SK-N-MC (cell line): ENCODE data around the gene SMG9.

Experiments
- EZH2 ChIP-seq: fragments of 200-600 bp; sonication (generic); IDR thresholded peaks from one replicate; pipeline ENCODE4 v1.6.1; 2017; ENCODE audit warnings: antibody characterized with exemption
- POLR2AphosphoS5 ChIP-seq: IDR thresholded peaks from 2 replicates; pipeline ENCODE4 v1.6.1; 2012; ENCODE audit warnings: mild to moderate bottlenecking, low read depth, low read length, borderline replicate concordance

DNA sequence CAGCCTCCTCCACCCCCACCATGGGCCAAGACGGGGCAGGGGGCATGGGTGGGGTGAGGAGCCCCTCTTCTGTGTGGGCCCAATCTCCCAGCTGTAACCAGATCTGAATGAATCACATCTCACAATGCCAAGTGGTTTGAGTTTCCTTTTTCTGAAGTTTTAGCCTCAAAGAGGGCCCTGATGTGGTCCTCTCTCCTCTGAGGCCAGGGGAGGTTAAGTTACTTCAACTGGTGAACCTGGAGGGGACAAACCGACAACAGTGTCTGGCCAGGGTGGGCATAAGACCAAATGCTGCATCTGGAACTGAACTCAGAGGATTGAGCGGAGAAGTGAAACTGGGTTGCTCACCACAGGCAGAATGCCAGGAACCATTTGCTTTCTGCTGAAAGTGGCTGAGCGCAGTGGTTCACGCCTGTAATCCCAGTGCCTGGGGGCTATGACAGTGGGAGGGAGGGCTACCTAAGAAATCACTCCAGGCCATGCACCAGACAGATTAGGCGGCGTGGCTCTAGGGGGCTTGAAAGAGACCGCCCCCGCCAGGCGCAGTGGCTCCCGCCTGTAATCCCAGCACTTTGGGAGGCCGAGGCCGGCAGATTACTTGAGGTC, 54.3 kb downstream of the SMG9 start:
- TF ChIP-seq POLR2AphosphoS5: no peak
- TF ChIP-seq EZH2: no peak
